Activated CD8-positive, alpha-beta T cell treated with anti-CD3 and anti-CD28 coated beads for 36 hours (primary cell): ENCODE results near the gene TASP1. TPM values are rescaled to one million over a fixed set of nuclear protein-coding genes. Genes with fewer than 3 reads are reported as not detected.

ENCODE experiments used
- ATAC-seq: fragments of 200-7000 bp; cut with Tn5 transposase; one replicate; pipeline ENCODE4 v1.10.0; 2021; ENCODE audit warnings: mild to moderate bottlenecking, moderate library complexity
- CTCF ChIA-PET: fragments of 350-600 bp; sonication (Branson Sonifier 250); formaldehyde crosslinking; loops from one replicate; lab custom pipeline; 2021; ENCODE audit warnings: antibody characterized with exemption; lab: Charles Lee
- POLR2A ChIA-PET: fragments of 350-600 bp; sonication (Branson Sonifier 250); formaldehyde crosslinking; loops from one replicate; lab custom pipeline; 2021; ENCODE audit warnings: antibody characterized with exemption; lab: Charles Lee
- DNase-seq: peaks from one replicate; pipeline ENCODE4 v3.0.0-alpha.2; 2020
- H3K27ac Mint-ChIP-seq: one replicate; pipeline ENCODE4 v1.8.0; 2021; ENCODE audit warnings: mild to moderate bottlenecking, mixed read lengths
- H3K27me3 Mint-ChIP-seq: one replicate; pipeline ENCODE4 v1.8.0; 2021; ENCODE audit warnings: mixed read lengths
- H3K36me3 Mint-ChIP-seq: one replicate; pipeline ENCODE4 v1.8.0; 2021; ENCODE audit warnings: low read depth, mixed read lengths
- H3K4me1 Mint-ChIP-seq: one replicate; pipeline ENCODE4 v1.8.0; 2021; ENCODE audit warnings: low read depth, mixed read lengths
- H3K4me3 Mint-ChIP-seq: one replicate; pipeline ENCODE4 v1.8.0; 2021; ENCODE audit warnings: mild to moderate bottlenecking, moderate library complexity, mixed read lengths
- H3K9me3 Mint-ChIP-seq: one replicate; pipeline ENCODE4 v1.8.0; 2021; ENCODE audit warnings: mixed read lengths
- intact Hi-C: fragments of 100-400 bp; cut with micrococcal nuclease; formaldehyde crosslinking; loops from one replicate; pipeline ENCODE4 v1.10.0; 2022
- total RNA-seq, 2 experiments: library from RNA; stranded (reverse); gene quantifications; one replicate each; pipeline ENCODE4 v1.2.3, GENCODE V29; 2021
- TF ChIP-seq, protein P1 (sequence below): fragments of 200-600 bp; IDR thresholded peaks from one replicate; pipeline ENCODE4 v1.8.0; 2022; ENCODE audit warnings: antibody characterized with exemption, mild to moderate bottlenecking

The TASP1 gene
- total RNA-seq, 2 experiments from 2014 or later: 8.7 to 8.8 TPM

DNA sequence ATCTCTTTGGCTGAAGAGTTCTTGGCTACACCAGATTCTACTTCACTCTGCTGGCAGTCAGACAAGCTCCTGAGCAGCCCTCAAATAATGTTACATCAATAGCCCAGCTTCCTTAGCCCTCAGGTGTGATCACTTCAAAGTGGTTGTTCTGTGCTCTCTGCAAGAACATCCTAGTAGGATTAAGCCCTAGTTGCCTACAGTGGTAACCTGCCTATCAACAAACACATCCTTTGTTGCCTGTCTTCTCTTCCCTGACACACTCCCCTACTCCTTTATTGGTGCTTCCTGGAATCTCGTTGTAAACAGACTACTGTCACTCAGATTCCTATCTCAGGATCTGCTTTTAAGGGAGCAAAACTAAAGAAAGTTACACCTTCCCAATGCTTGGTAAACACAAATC is 45.1 kb upstream of the TASP1 start:
- DNase-seq (no peak), ATAC-seq (no peak)
- Mint-ChIP-seq H3K27ac (no peak overlapping the region), H3K36me3 (no peaks in the 10 kb centered on the region), H3K4me3 (no peak overlapping the region), H3K9me3 (no peaks in the 10 kb centered on the region), H3K27me3 (peaks cover 6% of the 10 kb centered on the region), H3K4me1 (peaks cover 4% of the 10 kb centered on the region)
- POLR2A ChIA-PET: no interaction called here
- intact Hi-C loops: no loop called here
- CTCF ChIA-PET: no interaction called here
- TF ChIP-seq, protein P1, sequence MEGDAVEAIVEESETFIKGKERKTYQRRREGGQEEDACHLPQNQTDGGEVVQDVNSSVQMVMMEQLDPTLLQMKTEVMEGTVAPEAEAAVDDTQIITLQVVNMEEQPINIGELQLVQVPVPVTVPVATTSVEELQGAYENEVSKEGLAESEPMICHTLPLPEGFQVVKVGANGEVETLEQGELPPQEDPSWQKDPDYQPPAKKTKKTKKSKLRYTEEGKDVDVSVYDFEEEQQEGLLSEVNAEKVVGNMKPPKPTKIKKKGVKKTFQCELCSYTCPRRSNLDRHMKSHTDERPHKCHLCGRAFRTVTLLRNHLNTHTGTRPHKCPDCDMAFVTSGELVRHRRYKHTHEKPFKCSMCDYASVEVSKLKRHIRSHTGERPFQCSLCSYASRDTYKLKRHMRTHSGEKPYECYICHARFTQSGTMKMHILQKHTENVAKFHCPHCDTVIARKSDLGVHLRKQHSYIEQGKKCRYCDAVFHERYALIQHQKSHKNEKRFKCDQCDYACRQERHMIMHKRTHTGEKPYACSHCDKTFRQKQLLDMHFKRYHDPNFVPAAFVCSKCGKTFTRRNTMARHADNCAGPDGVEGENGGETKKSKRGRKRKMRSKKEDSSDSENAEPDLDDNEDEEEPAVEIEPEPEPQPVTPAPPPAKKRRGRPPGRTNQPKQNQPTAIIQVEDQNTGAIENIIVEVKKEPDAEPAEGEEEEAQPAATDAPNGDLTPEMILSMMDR: no peak

DNA sequence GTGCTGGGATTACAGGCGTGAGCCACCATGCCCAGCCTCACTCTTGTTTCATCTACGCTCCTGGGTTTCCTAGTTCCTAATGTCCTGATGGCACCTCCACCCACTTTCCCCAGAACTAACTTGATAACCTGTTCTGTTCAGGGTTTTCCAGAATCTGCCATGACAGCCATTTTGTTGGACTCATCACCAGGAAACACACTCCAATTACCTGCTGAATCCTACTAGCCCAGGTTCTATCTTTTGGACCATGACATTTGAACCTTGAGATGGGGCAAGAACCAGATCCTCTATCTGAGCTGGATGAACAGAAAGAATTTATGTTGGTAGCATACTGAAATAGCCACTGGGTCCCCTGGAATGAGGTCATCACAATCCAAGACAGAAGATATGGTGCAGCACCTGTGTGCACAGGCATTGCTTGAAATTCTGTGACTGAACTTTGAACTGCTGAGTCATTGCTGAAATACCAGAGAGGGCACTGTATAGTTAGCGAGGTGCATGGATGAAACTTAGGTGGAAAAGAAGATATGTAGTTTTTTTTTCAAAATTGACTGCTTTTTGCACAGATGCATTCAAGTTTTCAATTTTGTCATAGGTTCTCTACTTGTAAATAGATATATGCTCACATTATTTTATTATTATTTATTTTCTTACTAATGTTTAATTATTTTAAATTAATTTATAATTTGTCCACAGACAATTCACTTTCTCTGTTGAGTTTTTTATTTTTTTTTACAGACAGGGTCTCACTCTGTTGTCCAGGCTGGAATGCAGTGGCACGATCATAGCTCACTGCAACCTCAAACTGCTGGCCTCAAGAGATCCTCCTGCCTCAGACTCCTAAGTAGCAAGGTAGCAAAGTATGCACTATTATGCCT is 42.8 kb upstream of the TASP1 start:
- ATAC-seq (no peak), DNase-seq (no peak)
- Mint-ChIP-seq H3K9me3 (no peaks in the 10 kb centered on the region), H3K27ac (no peak overlapping the region), H3K27me3 (peaks cover 6% of the 10 kb centered on the region), H3K36me3 (no peaks in the 10 kb centered on the region), H3K4me1 (peaks cover 4% of the 10 kb centered on the region), H3K4me3 (no peak overlapping the region)
- intact Hi-C loops: no loop called here
- ChIA-PET POLR2A (no interaction called here), CTCF (no interaction called here)
- TF ChIP-seq, protein P1: no peak

DNA sequence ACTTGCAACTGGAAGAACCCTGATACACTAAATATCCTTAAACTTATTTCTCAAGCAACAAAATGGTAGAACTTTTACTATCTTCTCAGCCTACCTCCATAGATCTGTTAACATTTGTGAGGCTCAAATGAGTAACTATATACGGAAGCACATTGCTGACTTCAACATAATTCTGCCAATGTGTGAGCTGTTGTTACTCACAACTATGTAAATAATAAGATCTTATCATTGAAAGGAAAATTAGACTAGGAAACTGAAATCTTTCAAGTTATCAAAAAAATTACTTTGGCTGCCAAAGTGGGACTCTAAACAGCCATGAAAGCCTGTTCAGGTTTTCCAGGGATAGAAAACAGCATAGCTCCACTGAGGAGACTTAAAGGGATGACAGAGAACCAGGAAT is 40.2 kb upstream of the TASP1 start:
- ATAC-seq (no peak), DNase-seq (no peak)
- Mint-ChIP-seq H3K27me3 (peaks cover 3% of the 10 kb centered on the region), H3K27ac (no peak overlapping the region), H3K9me3 (no peaks in the 10 kb centered on the region), H3K36me3 (no peaks in the 10 kb centered on the region), H3K4me1 (no peaks in the 10 kb centered on the region), H3K4me3 (no peak overlapping the region)
- intact Hi-C loops: no loop called here
- POLR2A ChIA-PET: no interaction called here
- TF ChIP-seq, protein P1: no peak
- CTCF ChIA-PET: no interaction called here

DNA sequence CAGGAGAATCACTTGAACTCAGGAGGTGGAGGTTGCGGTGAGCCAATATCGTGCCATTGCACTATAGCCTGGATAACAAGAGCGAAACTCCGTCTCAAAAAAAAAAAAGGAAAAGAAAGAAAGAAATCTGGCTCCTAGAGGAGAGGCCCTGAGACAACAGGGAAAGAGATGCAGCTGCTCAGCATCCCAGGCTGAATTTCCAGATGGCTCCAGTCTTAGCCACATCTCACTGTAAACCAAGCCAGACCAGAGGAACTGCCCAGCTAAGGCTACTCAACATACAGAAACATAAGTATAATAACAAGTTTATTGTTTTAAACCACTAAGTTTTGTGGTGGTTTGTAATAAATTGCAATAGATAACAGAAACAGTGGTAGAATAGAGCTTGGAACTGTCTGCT is 38.5 kb upstream of the TASP1 start:
- intact Hi-C loops: no loop called here
- TF ChIP-seq, protein P1: no peak
- ATAC-seq: no peak
- no peaks in the 10 kb centered on the region for H3K27me3 Mint-ChIP-seq
- H3K27ac Mint-ChIP-seq: no peak overlapping the region
- DNase-seq: no peak
- H3K4me1 Mint-ChIP-seq: no peaks in the 10 kb centered on the region
- POLR2A ChIA-PET: no interaction called here
- CTCF ChIA-PET: no interaction called here
- no peaks in the 10 kb centered on the region for H3K36me3 Mint-ChIP-seq
- H3K9me3 Mint-ChIP-seq: no peaks in the 10 kb centered on the region
- no peak overlapping the region for H3K4me3 Mint-ChIP-seq

DNA sequence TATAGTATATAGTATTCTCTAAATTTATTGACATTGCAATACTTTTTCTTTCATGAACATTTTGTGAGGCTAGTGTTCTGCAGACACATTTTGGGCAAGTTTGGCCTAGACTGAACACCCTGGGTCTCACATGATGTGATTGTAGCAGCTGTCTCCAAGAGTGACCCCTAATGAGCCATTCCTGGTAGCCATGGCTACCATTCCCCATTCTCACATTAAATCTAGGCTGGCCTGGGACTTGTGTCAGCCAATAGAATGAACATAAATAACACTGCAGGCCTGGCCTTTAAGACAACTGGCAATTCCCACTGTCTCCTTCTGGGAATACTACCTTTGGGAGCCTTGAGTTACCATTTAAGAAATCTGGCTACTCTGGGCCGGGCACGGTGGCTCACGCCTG is 38.0 kb upstream of the TASP1 start:
- Mint-ChIP-seq H3K27ac (no peak overlapping the region), H3K36me3 (no peaks in the 10 kb centered on the region), H3K27me3 (no peaks in the 10 kb centered on the region), H3K9me3 (no peaks in the 10 kb centered on the region), H3K4me3 (no peak overlapping the region), H3K4me1 (no peaks in the 10 kb centered on the region)
- CTCF ChIA-PET: no interaction called here
- POLR2A ChIA-PET: no interaction called here
- DNase-seq: no peak
- no peak for ATAC-seq
- TF ChIP-seq, protein P1: no peak
- intact Hi-C loops: no loop called here
